Hematopoietic multipotent progenitor cell (in vitro differentiated cells): ENCODE measurements around the gene HTRA2. TPM values are rescaled to one million over a fixed set of nuclear protein-coding genes. Genes with fewer than 3 reads are reported as not detected.

Source experiments
- DNase-seq, 3 donors: peaks; one replicate each; pipeline ENCODE4 v3.0.0-alpha.2; 2011 to 2015; ENCODE audit warnings: low read depth in 2 of 3, low spot score in 2 of 3
- total RNA-seq: library from RNA; depleted of rRNA; stranded (reverse); fragments of >200 nt; gene quantifications from one replicate; pipeline ENCODE4 v1.2.3, GENCODE V29; 2012

The HTRA2 gene
- total RNA-seq, 1 donor, result 108 TPM

- DNase-seq, result no peak
Observed at GRCh38 chr2:74514368-74515270, 15.1 kb upstream of the HTRA2 start, which contains the start of gene TLX2. Gene TLX2, plus strand, starts transcription at chr2:74514450. Its CDS starts 357 bp downstream, at chr2:74514807.

- no peak for DNase-seq
Observed at GRCh38 chr2:74515271-74515980, 14.3 kb upstream of the HTRA2 start.

- DNase-seq, result peak in 2 of 3 donors; percentile 62 to 75
Observed at GRCh38 chr2:74515981-74516633, 13.6 kb upstream of the HTRA2 start.

- DNase-seq, result no peak
Observed at GRCh38 chr2:74516650-74517049, 13.1 kb upstream of the HTRA2 start.

GRCh38 chr2:74522516-74522915 is 7.2 kb upstream of the HTRA2 start:
- no peak for DNase-seq

- no peak for DNase-seq
Observed at GRCh38 chr2:74524005-74524404, 5.7 kb upstream of the HTRA2 start.

- no peak for DNase-seq
Observed at GRCh38 chr2:74524955-74525716, 4.6 kb upstream of the HTRA2 start.

- peak in 1 of 3 donors; percentile 62 for DNase-seq
Observed at GRCh38 chr2:74525717-74526648, 3.8 kb upstream of the HTRA2 start, which contains the start of gene DQX1. Gene DQX1, minus strand, starts transcription at chr2:74526231. Its CDS starts 502 bp downstream, at chr2:74525729.

GRCh38 chr2:74526649-74527230 is 3.0 kb upstream of the HTRA2 start:
- no peak for DNase-seq

GRCh38 chr2:74527741-74528140 is 2.0 kb upstream of the HTRA2 start:
- no peak for DNase-seq

- no peak for DNase-seq
Observed at GRCh38 chr2:74528600-74529356, 955 bp upstream of the HTRA2 start.

- DNase-seq, result peak in 1 of 3 donors; percentile 63
Observed at GRCh38 chr2:74530239-74531187, 780 bp downstream of the HTRA2 start.

- no peak for DNase-seq
Observed at GRCh38 chr2:74531666-74532065, 1.9 kb downstream of the HTRA2 start.

- DNase-seq, result peak in 1 of 3 donors; percentile 81
Observed at GRCh38 chr2:74532222-74532621, 2.5 kb downstream of the HTRA2 start.

- DNase-seq, result no peak
Observed at GRCh38 chr2:74533464-74533863, 3.7 kb downstream of the HTRA2 start.

GRCh38 chr2:74534411-74534810 is 4.7 kb downstream of the HTRA2 start:
- no peak for DNase-seq

- DNase-seq, result no peak
Observed at GRCh38 chr2:74535440-74535965, 5.8 kb downstream of the HTRA2 start.
